IPS-NIHi11 (cell line): ENCODE measurements around the gene FXYD6.
A peak's percentile ranks its signal among the peaks of the same experiment; 100 is the strongest.

Experiments
- DNase-seq: peaks from one replicate; pipeline ENCODE4 v3.0.0; 2012; ENCODE audit warnings: mixed read lengths, low spot score

FXYD6 gene

GRCh38 chr11:117830072-117830471, 46.4 kb downstream of the FXYD6 start:
- no peak for DNase-seq

GRCh38 chr11:117829369-117829725, 47.1 kb downstream of the FXYD6 start:
- DNase-seq, result no peak

- DNase-seq, result no peak
These were observed 47.7 kb downstream of the FXYD6 start for GRCh38 chr11:117828611-117829368.

GRCh38 chr11:117827521-117828511, 48.6 kb downstream of the FXYD6 start:
- DNase-seq, result no peak

GRCh38 chr11:117826832-117827231, 49.6 kb downstream of the FXYD6 start:
- DNase-seq, result no peak

- no peak for DNase-seq
These were observed 50.3 kb downstream of the FXYD6 start for GRCh38 chr11:117826190-117826570.

- no peak for DNase-seq
These were observed 50.8 kb downstream of the FXYD6 start for GRCh38 chr11:117825538-117826189.

GRCh38 chr11:117824571-117825537, 51.6 kb downstream of the FXYD6 start, which contains the start of gene FXYD2:
Gene FXYD2 (minus strand): TSS chr11:117824744. CDS start chr11:117824678, 66 bp downstream.
- no peak for DNase-seq

- DNase-seq, result no peak
These were observed 52.5 kb downstream of the FXYD6 start for GRCh38 chr11:117823946-117824420.

GRCh38 chr11:117823294-117823945, 53.0 kb downstream of the FXYD6 start:
- no peak for DNase-seq

GRCh38 chr11:117822074-117823033, 54.1 kb downstream of the FXYD6 start:
- peak; percentile 63 for DNase-seq

GRCh38 chr11:117821431-117821830, 55.0 kb downstream of the FXYD6 start:
- DNase-seq, result no peak

GRCh38 chr11:117820516-117820915, 55.9 kb downstream of the FXYD6 start:
- DNase-seq, result no peak

GRCh38 chr11:117820071-117820470, 56.4 kb downstream of the FXYD6 start:
- DNase-seq, result no peak

- peak; percentile 65 for DNase-seq
These were observed 57.1 kb downstream of the FXYD6 start for GRCh38 chr11:117819096-117820040.

GRCh38 chr11:117818041-117818873, 58.2 kb downstream of the FXYD6 start:
- no peak for DNase-seq

- peak; percentile 71 for DNase-seq
These were observed 59.0 kb downstream of the FXYD6 start for GRCh38 chr11:117817368-117818040.
